Measurements from ENCODE around the gene SPAG16. TPM values are rescaled to one million over a fixed set of nuclear protein-coding genes. Genes with fewer than 3 reads are reported as not detected.

SPAG16 gene
- total and polyA plus RNA-seq, 4 donors, result 8.7 to 90.6 (median 21.6) TPM

- ATAC-seq (ENCODE audit: insufficient read depth, low FRiP score) (no peak), DNase-seq (no peak)
- no peaks in the 10 kb centered on the region for H3K4me1 ChIP-seq (ENCODE audit: control insufficient read depth in 5 of 5, insufficient read depth in 5 of 5, low read length in 5 of 5)
- no peak overlapping the region for H3K27ac ChIP-seq (ENCODE audit: low read depth in 1 of 2, low read length in 1 of 2)
- WGBS, 2 donors, result 85 to 88% methylated on average over 2 of the region's 2 CpGs
- H3K9me3 ChIP-seq (ENCODE audit: control insufficient read depth in 4 of 4, insufficient read depth in 3 of 4, low read length in 3 of 4), result peaks cover 0 to 2% (median 0%) of the 10 kb centered on the region in 4 donors
- no peaks in the 10 kb centered on the region for H3K27me3 ChIP-seq (ENCODE audit: control insufficient read depth in 3 of 3, insufficient read depth in 3 of 3, low read length in 2 of 3)
- H3K9ac ChIP-seq (ENCODE audit: insufficient read depth in 1 of 2, low read length in 2 of 2), result no peak overlapping the region
- no peak for TF ChIP-seq CTCF (IDR thresholded peaks at IDR 0.05; ENCODE audit: control extremely low read depth, extremely low read depth)
- no peak overlapping the region for H3K4me3 ChIP-seq
- no peaks in the 10 kb centered on the region for H3K36me3 ChIP-seq (ENCODE audit: control insufficient read depth in 4 of 4, insufficient read depth in 4 of 4, low read length in 4 of 4)
Observed at GRCh38 chr2:214064471-214064870, 780.2 kb downstream of the SPAG16 start.

GRCh38 chr2:214066862-214067261, 782.6 kb downstream of the SPAG16 start:
- 60 to 70% methylated on average over 2 of the region's 2 CpGs for WGBS, 2 donors

GRCh38 chr2:214069254-214069653, 785.0 kb downstream of the SPAG16 start:
- ATAC-seq (ENCODE audit: insufficient read depth, low FRiP score), result no peak
- WGBS, 2 donors, result 64 to 81% methylated on average over 2 of the region's 2 CpGs

More at GRCh38 chr2:214066862-214067261, 782.6 kb downstream of the SPAG16 start:
- Histone ChIP-seq H3K36me3 (ENCODE audit: control insufficient read depth in 4 of 4, insufficient read depth in 4 of 4, low read length in 4 of 4) (no peaks in the 10 kb centered on the region), H3K4me3 (no peak overlapping the region), H3K27ac (ENCODE audit: low read depth in 1 of 2, low read length in 1 of 2) (no peak overlapping the region), H3K9ac (ENCODE audit: insufficient read depth in 1 of 2, low read length in 2 of 2) (no peak overlapping the region), H3K4me1 (ENCODE audit: control insufficient read depth in 5 of 5, insufficient read depth in 5 of 5, low read length in 5 of 5) (no peaks in the 10 kb centered on the region), H3K9me3 (ENCODE audit: control insufficient read depth in 4 of 4, insufficient read depth in 3 of 4, low read length in 3 of 4) (peaks cover 0 to 2% (median 0%) of the 10 kb centered on the region in 4 donors), H3K27me3 (ENCODE audit: control insufficient read depth in 3 of 3, insufficient read depth in 3 of 3, low read length in 2 of 3) (no peaks in the 10 kb centered on the region)
- ATAC-seq (ENCODE audit: insufficient read depth, low FRiP score), result no peak
- no peak for DNase-seq
- TF ChIP-seq CTCF (IDR thresholded peaks at IDR 0.05; ENCODE audit: control extremely low read depth, extremely low read depth), result no peak

More at GRCh38 chr2:214069254-214069653, 785.0 kb downstream of the SPAG16 start:
- no peaks in the 10 kb centered on the region for H3K36me3 ChIP-seq (ENCODE audit: control insufficient read depth in 4 of 4, insufficient read depth in 4 of 4, low read length in 4 of 4)
- no peak overlapping the region for H3K27ac ChIP-seq (ENCODE audit: low read depth in 1 of 2, low read length in 1 of 2)
- no peaks in the 10 kb centered on the region for H3K4me1 ChIP-seq (ENCODE audit: control insufficient read depth in 5 of 5, insufficient read depth in 5 of 5, low read length in 5 of 5)
- no peak for TF ChIP-seq CTCF (IDR thresholded peaks at IDR 0.05; ENCODE audit: control extremely low read depth, extremely low read depth)
- H3K9me3 ChIP-seq (ENCODE audit: control insufficient read depth in 4 of 4, insufficient read depth in 3 of 4, low read length in 3 of 4), result no peaks in the 10 kb centered on the region
- no peak overlapping the region for H3K4me3 ChIP-seq
- peak in 1 of 3 donors; percentile 1 for DNase-seq
- no peaks in the 10 kb centered on the region for H3K27me3 ChIP-seq (ENCODE audit: control insufficient read depth in 3 of 3, insufficient read depth in 3 of 3, low read length in 2 of 3)
- no peak overlapping the region for H3K9ac ChIP-seq (ENCODE audit: insufficient read depth in 1 of 2, low read length in 2 of 2)

All from lung (tissue), 12 donors.